BE2C (cell line): ENCODE measurements around the gene CYSTM1.
"Not testable (repeated sequence)": the region's sequence is repeated elsewhere in the genome, so short reads cannot be mapped to it uniquely, and the experiment has no call there.

Experiments
- DNase-seq: peaks from one replicate; pipeline ENCODE4 v3.0.0-alpha.2; 2020
- H3K27me3 ChIP-seq: fragments of 250-450 bp; sonication (Bioruptor Pico); 2 replicates; pipeline ENCODE4 v1.5.1; 2020; ENCODE audit warnings: mild to moderate bottlenecking
- H3K36me3 ChIP-seq: fragments of 250-450 bp; sonication (Bioruptor Pico); 2 replicates; pipeline ENCODE4 v1.5.1; 2020; ENCODE audit warnings: mild to moderate bottlenecking
- H3K4me1 ChIP-seq: fragments of 250-450 bp; sonication (Bioruptor Pico); 2 replicates; pipeline ENCODE4 v1.5.1; 2020
- H3K4me3 ChIP-seq: 2 replicates; pipeline ENCODE4 v1.5.1; 2011; ENCODE audit warnings: low read depth, low read length
- H3K9me3 ChIP-seq: fragments of 250-450 bp; sonication (Bioruptor Pico); 2 replicates; pipeline ENCODE4 v1.5.1; 2020
- TF ChIP-seq, protein P1 (sequence below): IDR thresholded peaks from 2 replicates; pipeline ENCODE4 v1.5.1; 2012; ENCODE audit warnings: mild to moderate bottlenecking, low read depth, low read length

CYSTM1 gene

DNA sequence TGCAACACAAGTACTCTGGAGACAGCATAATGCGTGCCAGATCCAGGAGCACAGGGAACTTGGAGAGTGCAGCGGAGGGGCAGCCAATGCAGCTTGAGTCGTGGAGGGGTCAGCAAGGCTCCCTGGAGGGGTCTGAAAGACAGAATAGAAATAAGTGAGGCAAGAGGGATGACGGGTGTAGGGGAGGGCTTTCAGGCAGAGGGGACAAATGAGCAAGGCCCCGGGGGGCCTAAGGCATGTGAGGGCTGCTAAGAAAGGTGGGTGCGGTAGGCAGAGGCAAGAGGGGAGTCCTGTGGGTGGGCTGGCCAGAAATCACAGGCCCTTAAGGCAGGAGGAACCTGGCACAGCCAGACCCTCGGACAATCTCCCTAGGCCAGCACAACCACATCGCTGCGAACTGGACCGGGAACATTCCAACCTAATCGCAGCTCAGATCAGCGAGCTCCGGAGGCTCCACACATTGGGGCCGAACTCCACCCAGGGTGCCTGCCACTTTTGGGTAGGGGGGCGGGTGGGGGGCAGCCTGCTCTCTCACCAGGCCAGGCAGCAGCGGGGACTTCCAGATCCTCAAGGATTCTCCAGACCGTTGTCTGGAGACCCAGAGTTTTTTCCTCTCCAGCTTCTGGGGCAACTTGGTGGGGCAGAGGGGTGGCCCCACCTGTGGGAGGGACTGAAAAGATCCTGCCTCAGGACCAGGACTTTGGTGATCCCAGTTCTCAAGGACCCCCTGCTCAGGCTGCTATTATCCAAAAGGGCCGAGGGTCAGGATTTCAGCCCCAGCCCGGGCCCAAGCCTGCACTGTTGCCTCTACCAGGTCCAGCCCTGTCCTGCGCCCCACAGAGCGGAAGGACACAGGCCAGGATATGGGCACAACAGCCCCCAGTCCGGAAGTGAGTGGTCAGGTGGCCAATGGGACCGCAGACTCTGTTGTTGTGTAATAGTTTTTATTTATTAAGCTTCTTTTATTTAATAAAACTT, 22.7 kb upstream of the CYSTM1 start:
- H3K4me3 ChIP-seq: no peak overlapping the region
- H3K36me3 ChIP-seq: no peaks in the 10 kb centered on the region
- H3K4me1 ChIP-seq: 0 out of 2 replicates have a peak, but pooled peaks cover 4% of the 10 kb centered on the region
- H3K27me3 ChIP-seq: no peaks in the 10 kb centered on the region
- H3K9me3 ChIP-seq: no peaks in the 10 kb centered on the region
- TF ChIP-seq, protein P1, sequence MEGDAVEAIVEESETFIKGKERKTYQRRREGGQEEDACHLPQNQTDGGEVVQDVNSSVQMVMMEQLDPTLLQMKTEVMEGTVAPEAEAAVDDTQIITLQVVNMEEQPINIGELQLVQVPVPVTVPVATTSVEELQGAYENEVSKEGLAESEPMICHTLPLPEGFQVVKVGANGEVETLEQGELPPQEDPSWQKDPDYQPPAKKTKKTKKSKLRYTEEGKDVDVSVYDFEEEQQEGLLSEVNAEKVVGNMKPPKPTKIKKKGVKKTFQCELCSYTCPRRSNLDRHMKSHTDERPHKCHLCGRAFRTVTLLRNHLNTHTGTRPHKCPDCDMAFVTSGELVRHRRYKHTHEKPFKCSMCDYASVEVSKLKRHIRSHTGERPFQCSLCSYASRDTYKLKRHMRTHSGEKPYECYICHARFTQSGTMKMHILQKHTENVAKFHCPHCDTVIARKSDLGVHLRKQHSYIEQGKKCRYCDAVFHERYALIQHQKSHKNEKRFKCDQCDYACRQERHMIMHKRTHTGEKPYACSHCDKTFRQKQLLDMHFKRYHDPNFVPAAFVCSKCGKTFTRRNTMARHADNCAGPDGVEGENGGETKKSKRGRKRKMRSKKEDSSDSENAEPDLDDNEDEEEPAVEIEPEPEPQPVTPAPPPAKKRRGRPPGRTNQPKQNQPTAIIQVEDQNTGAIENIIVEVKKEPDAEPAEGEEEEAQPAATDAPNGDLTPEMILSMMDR: no peak
- no peak for DNase-seq

GRCh38 chr5:140153255-140153654, 21.7 kb upstream of the CYSTM1 start:
- no peaks in the 10 kb centered on the region for H3K9me3 ChIP-seq
- TF ChIP-seq, protein P1: no peak
- no peaks in the 10 kb centered on the region for H3K36me3 ChIP-seq
- H3K4me3 ChIP-seq: no peak overlapping the region
- no peak for DNase-seq
- 0 out of 2 replicates have a peak, but pooled peaks cover 4% of the 10 kb centered on the region for H3K4me1 ChIP-seq
- no peaks in the 10 kb centered on the region for H3K27me3 ChIP-seq

GRCh38 chr5:140153905-140154304, 21.1 kb upstream of the CYSTM1 start:
- no peak for DNase-seq
- Histone ChIP-seq H3K27me3 (no peaks in the 10 kb centered on the region), H3K4me3 (no peak overlapping the region)

DNA sequence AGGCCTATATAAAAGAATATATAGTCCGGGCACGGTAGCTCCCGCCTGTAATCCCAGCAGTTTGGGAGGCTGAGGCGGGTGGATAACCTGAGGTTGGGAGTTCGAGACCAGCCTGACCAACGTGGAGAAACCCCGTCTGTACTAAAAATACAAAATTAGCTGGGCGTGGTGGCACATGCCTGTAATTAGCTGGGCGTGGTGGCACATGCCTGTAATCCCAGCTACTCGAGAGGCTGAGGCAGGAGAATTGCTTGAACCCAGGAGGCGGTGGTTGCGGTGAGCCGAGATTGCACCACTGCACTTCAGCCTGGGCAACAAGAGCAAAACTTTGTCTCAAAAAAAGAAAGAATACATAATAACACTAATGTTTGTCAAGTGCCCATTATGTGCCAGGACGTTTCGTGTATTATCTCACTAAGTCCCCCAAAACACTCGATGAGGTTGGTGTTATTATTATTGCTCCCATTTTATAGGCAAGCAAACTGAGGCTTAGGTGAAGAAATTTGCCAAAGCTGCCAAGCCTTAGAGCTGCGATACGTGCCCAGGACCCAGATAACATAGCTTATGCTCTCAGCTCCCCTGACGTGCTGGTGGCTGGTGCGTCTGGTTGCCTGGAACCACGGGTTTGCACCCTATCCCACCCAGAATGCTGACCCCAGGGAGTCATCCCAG, 20.1 kb upstream of the CYSTM1 start:
- not testable (repeated sequence) for H3K9me3 ChIP-seq, DNase-seq, H3K27me3 ChIP-seq, H3K4me1 ChIP-seq, H3K4me3 ChIP-seq, H3K36me3 ChIP-seq

More at GRCh38 chr5:140153905-140154304, 21.1 kb upstream of the CYSTM1 start:
- Histone ChIP-seq H3K9me3 (no peaks in the 10 kb centered on the region), H3K36me3 (no peaks in the 10 kb centered on the region), H3K4me1 (0 out of 2 replicates have a peak, but pooled peaks cover 4% of the 10 kb centered on the region)
- TF ChIP-seq, protein P1: no peak

DNA sequence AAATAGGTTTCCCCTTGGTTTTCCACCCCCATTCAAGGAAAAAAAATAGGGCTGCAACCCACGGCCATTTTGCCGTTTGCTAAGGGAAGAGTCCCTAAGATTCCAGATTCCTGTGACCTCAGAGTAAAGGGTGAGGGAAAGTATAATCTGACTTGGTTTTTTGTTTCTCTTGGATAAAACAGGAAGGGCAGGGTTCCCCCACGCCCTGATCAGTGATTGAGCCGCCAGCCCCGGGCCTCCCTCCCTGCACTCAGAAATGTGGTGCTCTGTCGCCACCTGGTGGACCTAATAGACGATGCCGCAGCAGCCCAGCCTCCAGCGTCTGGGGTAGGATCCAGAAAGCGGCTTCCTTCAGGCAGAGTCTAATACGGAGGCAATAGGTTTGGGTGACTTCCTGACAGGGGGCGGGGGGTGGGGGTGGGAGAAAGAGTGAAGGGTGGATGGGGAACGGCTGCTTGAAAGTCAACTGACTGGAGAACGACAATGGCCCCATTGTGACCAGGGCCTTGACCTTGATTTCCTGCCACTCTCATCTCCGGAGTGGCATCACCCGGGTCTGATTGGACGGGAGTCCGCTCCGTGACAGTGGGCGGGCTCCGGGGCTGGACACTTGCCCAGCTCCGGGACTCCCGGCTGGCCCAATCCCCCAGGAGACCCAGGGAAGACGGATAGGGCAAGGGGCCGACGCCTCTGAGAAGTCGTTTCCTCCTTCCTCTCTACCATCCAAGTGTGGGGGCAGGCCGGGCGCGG, 17.8 kb upstream of the CYSTM1 start:
- Histone ChIP-seq H3K9me3 (no peaks in the 10 kb centered on the region), H3K36me3 (no peaks in the 10 kb centered on the region), H3K4me1 (0 out of 2 replicates have a peak, but pooled peaks cover 4% of the 10 kb centered on the region), H3K4me3 (peak overlapping the region; percentile 56), H3K27me3 (no peaks in the 10 kb centered on the region)
- TF ChIP-seq, protein P1: peak; percentile 83
- DNase-seq: peak; percentile 90
